HG03139 (cell line): ENCODE results near the gene ABCC11.
"Not testable (repeated sequence)": the region's sequence is repeated elsewhere in the genome, so short reads cannot be mapped to it uniquely, and the experiment has no call there.

Experiments used
- ATAC-seq: cut with Tn5 transposase; IDR thresholded peaks from one replicate; pipeline ENCODE4 v1.9.1; 2021; ENCODE audit not compliant: unreplicated experiment

The ABCC11 gene

GRCh38 chr16:48203974-48204824 is 43.1 kb downstream of the ABCC11 start:
- no peak for ATAC-seq

GRCh38 chr16:48201515-48202201 is 45.7 kb downstream of the ABCC11 start:
- no peak for ATAC-seq

- ATAC-seq, result no peak
Measured at GRCh38 chr16:48197294-48197693, 50.0 kb downstream of the ABCC11 start.

- no peak for ATAC-seq
Measured at GRCh38 chr16:48194828-48195556, 52.3 kb downstream of the ABCC11 start.

- no peak for ATAC-seq
Measured at GRCh38 chr16:48193846-48194245, 53.5 kb downstream of the ABCC11 start.

GRCh38 chr16:48188449-48189102 is 58.8 kb downstream of the ABCC11 start:
- ATAC-seq, result peak; percentile 86

- no peak for ATAC-seq
Measured at GRCh38 chr16:48187779-48188178, 59.6 kb downstream of the ABCC11 start.

GRCh38 chr16:48184681-48185080 is 62.7 kb downstream of the ABCC11 start:
- no peak for ATAC-seq

- ATAC-seq, result no peak
Measured at GRCh38 chr16:48182979-48183537, 64.3 kb downstream of the ABCC11 start.

- ATAC-seq, result not testable (repeated sequence)
Measured at GRCh38 chr16:48181746-48182520, 65.4 kb downstream of the ABCC11 start.

GRCh38 chr16:48180868-48181480 is 66.4 kb downstream of the ABCC11 start:
- no peak for ATAC-seq

- ATAC-seq, result no peak
Measured at GRCh38 chr16:48176635-48177408, 70.5 kb downstream of the ABCC11 start.

GRCh38 chr16:48173889-48174288 is 73.5 kb downstream of the ABCC11 start:
- ATAC-seq, result no peak

- no peak for ATAC-seq
Measured at GRCh38 chr16:48172682-48173081, 74.7 kb downstream of the ABCC11 start.

GRCh38 chr16:48169896-48170295 is 77.4 kb downstream of the ABCC11 start:
- no peak for ATAC-seq

- no peak for ATAC-seq
Measured at GRCh38 chr16:48168075-48168474, 79.3 kb downstream of the ABCC11 start.

GRCh38 chr16:48166617-48167016 is 80.7 kb downstream of the ABCC11 start:
- ATAC-seq, result not testable (repeated sequence)

GRCh38 chr16:48165961-48166578 is 81.3 kb downstream of the ABCC11 start:
- ATAC-seq, result no peak
